ENCODE results near the gene ACADM. TPM values are rescaled to one million over a fixed set of nuclear protein-coding genes. Genes with fewer than 3 reads are reported as not detected.

ACADM gene
- total and polyA plus RNA-seq, 2 of the 13 experiments (the other 11 are each of a cell fraction or from before 2014, with no cell fraction given), result 43.7 to 92.2 TPM

- TF ChIP-seq BCLAF1 (IDR thresholded peaks at IDR 0.05) (no peak), ZNF430 (CRISPR knock-in tag; IDR thresholded peaks at IDR 0.05) (0 out of 2 replicates have a peak, but pooled peaks have one; percentile 36), POLR2A (IDR thresholded peaks at IDR 0.05; ENCODE audit: insufficient read depth in 1 of 2, low read depth in 2 of 2, low read length in 2 of 2) (peak; percentile 79 to 96), ZNF142 (CRISPR knock-in tag; IDR thresholded peaks at IDR 0.05) (no peak), KLF15 (CRISPR knock-in tag; IDR thresholded peaks at IDR 0.05; ENCODE audit: borderline replicate concordance) (no peak; the same call in 1 of the 2 replicates), ZBTB10 (CRISPR knock-in tag; IDR thresholded peaks at IDR 0.05; ENCODE audit: borderline replicate concordance) (0 out of 2 replicates have a peak, but pooled peaks have one; percentile 63), CREM (IDR thresholded peaks at IDR 0.05) (no peak; the same call in 1 of the 2 replicates), CREM (CRISPR knock-in tag; IDR thresholded peaks at IDR 0.05) (no peak), ZNF33B (CRISPR knock-in tag; IDR thresholded peaks at IDR 0.05) (no peak), ATF3 (CRISPR knock-in tag; IDR thresholded peaks at IDR 0.05) (no peak; the same call in 1 of the 2 replicates), NPAS2 (CRISPR knock-in tag; IDR thresholded peaks at IDR 0.05; ENCODE audit: borderline replicate concordance) (no peak)
- TF ChIP-seq, protein P1, sequence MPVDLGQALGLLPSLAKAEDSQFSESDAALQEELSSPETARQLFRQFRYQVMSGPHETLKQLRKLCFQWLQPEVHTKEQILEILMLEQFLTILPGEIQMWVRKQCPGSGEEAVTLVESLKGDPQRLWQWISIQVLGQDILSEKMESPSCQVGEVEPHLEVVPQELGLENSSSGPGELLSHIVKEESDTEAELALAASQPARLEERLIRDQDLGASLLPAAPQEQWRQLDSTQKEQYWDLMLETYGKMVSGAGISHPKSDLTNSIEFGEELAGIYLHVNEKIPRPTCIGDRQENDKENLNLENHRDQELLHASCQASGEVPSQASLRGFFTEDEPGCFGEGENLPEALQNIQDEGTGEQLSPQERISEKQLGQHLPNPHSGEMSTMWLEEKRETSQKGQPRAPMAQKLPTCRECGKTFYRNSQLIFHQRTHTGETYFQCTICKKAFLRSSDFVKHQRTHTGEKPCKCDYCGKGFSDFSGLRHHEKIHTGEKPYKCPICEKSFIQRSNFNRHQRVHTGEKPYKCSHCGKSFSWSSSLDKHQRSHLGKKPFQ (CRISPR knock-in tag; IDR thresholded peaks at IDR 0.05; ENCODE audit: insufficient replicate concordance), result no peak
- TF ChIP-seq, protein P2, sequence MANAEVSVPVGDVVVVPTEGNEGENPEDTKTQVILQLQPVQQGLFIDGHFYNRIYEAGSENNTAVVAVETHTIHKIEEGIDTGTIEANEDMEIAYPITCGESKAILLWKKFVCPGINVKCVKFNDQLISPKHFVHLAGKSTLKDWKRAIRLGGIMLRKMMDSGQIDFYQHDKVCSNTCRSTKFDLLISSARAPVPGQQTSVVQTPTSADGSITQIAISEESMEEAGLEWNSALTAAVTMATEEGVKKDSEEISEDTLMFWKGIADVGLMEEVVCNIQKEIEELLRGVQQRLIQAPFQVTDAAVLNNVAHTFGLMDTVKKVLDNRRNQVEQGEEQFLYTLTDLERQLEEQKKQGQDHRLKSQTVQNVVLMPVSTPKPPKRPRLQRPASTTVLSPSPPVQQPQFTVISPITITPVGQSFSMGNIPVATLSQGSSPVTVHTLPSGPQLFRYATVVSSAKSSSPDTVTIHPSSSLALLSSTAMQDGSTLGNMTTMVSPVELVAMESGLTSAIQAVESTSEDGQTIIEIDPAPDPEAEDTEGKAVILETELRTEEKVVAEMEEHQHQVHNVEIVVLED (CRISPR knock-in tag; IDR thresholded peaks at IDR 0.05; ENCODE audit: borderline replicate concordance), result peak; percentile 84
Measured at GRCh38 chr1:75724472-75725022, at the start of gene ACADM (continued).
